ENCODE data around the gene MZT2A.
"Not testable (repeated sequence)": the region's sequence is repeated elsewhere in the genome, so short reads cannot be mapped to it uniquely, and the experiment has no call there.

The MZT2A gene

GRCh38 chr2:131445896-131446295 lies 46.3 kb downstream of the MZT2A start:
- no peak for DNase-seq

GRCh38 chr2:131445515-131445797 lies 46.7 kb downstream of the MZT2A start:
- DNase-seq = not testable (repeated sequence)

- DNase-seq = not testable (repeated sequence)
Observed at GRCh38 chr2:131444736-131445514, 47.3 kb downstream of the MZT2A start.

- not testable (repeated sequence) for DNase-seq
Observed at GRCh38 chr2:131440742-131441468, 51.3 kb downstream of the MZT2A start.

Data from NCI-H1930 (cell line).